ENCODE results near the gene SUN5.

Gene SUN5

DNA sequence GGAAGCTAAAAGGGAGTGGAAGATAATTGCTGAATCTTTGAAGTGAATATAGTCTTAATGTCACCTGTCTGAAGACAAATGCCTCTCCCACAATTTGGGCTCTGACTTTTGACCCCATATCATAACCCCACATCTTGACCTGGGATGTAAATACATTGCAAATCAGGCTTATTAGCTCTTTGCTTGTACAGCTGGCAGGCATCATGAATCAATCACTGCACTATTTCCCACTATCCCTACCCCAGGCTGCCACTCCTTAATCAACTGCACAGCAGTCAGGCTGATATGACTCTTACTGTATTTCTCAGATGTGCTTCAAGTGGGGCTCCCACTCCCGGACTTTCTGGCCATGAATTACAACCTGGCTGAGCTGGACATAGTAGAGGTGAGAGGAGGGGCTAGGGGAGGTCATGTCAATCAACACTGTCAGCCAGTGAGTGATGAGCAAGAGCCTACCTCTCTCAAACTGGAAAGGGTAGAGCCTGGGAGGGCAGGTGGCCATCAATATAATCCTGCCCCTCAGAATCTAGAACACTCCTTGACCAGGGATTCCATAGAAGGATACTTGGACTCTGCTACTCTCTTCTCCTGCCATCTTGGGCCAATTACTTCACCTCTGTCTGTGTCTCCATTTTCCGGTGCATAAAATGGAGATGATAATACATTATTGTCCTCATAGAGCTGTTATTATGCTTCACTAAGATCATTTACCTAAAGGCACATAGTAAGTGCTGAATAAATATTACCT lies 38.9 kb upstream of the SUN5 start:
- H3K27me3 ChIP-seq, result no peaks in the 10 kb centered on the region
- H3K36me3 ChIP-seq, result no peaks in the 10 kb centered on the region
- no peaks in the 10 kb centered on the region for H3K4me1 ChIP-seq (ENCODE audit: control insufficient read depth in 1 of 2, insufficient read depth in 1 of 2, low read depth in 1 of 2, low read length in 1 of 2)
- peaks cover 7% of the 10 kb centered on the region for H3K9me3 ChIP-seq
- no peak overlapping the region for H3K27ac ChIP-seq
- no peak overlapping the region for H3K4me3 ChIP-seq (ENCODE audit: low read depth in 1 of 2, low read length in 1 of 2)
- TF ChIP-seq, protein P1, sequence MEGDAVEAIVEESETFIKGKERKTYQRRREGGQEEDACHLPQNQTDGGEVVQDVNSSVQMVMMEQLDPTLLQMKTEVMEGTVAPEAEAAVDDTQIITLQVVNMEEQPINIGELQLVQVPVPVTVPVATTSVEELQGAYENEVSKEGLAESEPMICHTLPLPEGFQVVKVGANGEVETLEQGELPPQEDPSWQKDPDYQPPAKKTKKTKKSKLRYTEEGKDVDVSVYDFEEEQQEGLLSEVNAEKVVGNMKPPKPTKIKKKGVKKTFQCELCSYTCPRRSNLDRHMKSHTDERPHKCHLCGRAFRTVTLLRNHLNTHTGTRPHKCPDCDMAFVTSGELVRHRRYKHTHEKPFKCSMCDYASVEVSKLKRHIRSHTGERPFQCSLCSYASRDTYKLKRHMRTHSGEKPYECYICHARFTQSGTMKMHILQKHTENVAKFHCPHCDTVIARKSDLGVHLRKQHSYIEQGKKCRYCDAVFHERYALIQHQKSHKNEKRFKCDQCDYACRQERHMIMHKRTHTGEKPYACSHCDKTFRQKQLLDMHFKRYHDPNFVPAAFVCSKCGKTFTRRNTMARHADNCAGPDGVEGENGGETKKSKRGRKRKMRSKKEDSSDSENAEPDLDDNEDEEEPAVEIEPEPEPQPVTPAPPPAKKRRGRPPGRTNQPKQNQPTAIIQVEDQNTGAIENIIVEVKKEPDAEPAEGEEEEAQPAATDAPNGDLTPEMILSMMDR (IDR thresholded peaks at IDR 0.05), result no peak

DNA sequence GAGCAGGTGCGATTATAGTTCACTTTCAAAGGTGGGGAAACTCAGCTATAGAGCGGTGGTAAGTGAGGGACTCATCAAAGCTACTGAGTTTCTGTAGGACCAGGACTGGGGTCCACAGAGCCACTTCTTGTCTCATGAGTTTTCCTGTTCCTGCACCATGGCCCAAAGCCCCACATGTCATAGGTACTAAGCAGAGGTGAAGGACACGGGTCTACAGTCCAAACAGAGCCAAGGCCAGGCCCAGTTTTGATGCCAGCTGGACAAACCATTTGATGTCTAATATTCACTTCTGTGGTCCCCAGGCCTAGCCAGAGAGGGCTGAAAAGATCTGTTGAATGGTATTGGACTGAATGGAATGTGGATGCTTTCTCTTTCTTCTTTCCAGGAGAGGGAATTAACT lies 38.2 kb upstream of the SUN5 start:
- TF ChIP-seq, protein P1 (IDR thresholded peaks at IDR 0.05), result no peak
- H3K27me3 ChIP-seq, result no peaks in the 10 kb centered on the region
- H3K27ac ChIP-seq, result no peak overlapping the region
- no peaks in the 10 kb centered on the region for H3K36me3 ChIP-seq
- H3K4me3 ChIP-seq (ENCODE audit: low read depth in 1 of 2, low read length in 1 of 2), result no peak overlapping the region
- peaks cover 7% of the 10 kb centered on the region for H3K9me3 ChIP-seq
- no peaks in the 10 kb centered on the region for H3K4me1 ChIP-seq (ENCODE audit: control insufficient read depth in 1 of 2, insufficient read depth in 1 of 2, low read depth in 1 of 2, low read length in 1 of 2)

DNA sequence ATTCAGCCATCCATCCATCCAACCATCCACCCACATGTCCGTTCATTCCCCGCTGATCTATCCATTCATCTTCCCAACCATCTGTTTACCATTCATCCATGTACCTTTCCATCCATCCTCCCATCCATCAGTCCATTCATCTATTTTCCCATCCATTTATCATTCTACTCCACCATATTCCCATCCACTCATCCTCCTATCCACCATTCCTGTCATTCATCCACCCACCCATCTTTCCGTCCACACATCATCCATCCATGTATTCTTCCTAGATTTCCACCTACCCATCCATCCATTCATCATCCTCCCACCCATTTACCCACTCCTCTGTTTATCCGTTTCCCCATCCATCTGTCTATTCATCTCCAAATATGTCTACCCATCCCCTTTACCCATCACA lies 34.0 kb upstream of the SUN5 start:
- Histone ChIP-seq H3K9me3 (no peaks in the 10 kb centered on the region), H3K4me1 (ENCODE audit: control insufficient read depth in 1 of 2, insufficient read depth in 1 of 2, low read depth in 1 of 2, low read length in 1 of 2) (no peaks in the 10 kb centered on the region), H3K27me3 (no peaks in the 10 kb centered on the region), H3K27ac (no peak overlapping the region), H3K4me3 (ENCODE audit: low read depth in 1 of 2, low read length in 1 of 2) (no peak overlapping the region), H3K36me3 (no peaks in the 10 kb centered on the region)
- TF ChIP-seq, protein P1 (IDR thresholded peaks at IDR 0.05), result no peak

DNA sequence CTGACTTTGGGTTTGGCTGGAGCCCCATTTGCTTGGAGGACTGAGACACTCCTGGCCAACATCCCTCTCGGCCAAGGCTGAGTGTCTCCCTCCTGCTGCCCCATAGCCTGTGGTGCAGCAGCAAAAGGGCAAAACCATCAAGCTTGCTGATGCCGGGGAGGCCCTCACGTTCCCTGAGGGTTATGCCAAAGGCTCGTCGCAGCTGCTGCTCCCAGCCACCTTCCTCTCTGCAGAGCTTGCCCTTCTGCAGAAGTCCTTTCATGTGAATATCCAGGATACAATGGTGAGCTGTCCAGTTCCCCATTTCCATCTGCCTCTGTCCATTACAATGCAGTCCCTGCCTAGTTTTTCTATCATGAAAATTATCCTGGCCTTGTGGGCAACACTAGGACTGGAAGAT lies 33.2 kb upstream of the SUN5 start:
- Histone ChIP-seq H3K4me1 (ENCODE audit: control insufficient read depth in 1 of 2, insufficient read depth in 1 of 2, low read depth in 1 of 2, low read length in 1 of 2) (no peaks in the 10 kb centered on the region), H3K27ac (no peak overlapping the region), H3K27me3 (no peaks in the 10 kb centered on the region), H3K36me3 (no peaks in the 10 kb centered on the region), H3K4me3 (ENCODE audit: low read depth in 1 of 2, low read length in 1 of 2) (no peak overlapping the region), H3K9me3 (no peaks in the 10 kb centered on the region)
- TF ChIP-seq, protein P1 (IDR thresholded peaks at IDR 0.05), result no peak

DNA sequence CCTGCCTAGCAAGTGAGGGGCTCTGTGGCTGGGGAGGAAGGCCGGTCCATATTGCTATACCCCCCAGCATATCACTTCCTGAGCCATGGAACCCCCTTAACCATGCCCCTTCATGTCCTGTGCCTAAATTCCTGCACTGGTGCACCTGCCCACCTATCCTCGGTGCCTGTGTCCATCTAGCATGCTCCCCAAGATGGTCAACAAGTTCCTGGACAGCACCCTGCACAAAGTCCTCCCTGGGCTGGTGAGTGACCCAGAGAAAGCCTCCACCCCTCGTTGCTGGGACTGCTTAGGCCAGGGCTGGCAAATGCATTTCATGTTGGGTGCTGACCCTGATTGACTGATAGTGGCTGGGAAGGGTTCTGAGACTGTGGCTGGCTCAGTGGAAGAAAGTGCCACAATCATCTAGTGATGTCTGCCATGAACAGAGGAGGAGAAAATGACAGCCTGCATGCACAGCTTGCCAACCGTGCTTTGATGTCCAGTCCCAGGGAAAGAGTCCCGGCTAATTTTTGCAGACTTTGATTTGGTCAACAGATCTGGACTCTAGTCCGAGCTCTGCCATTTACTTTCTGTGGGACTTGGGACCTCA lies 30.8 kb upstream of the SUN5 start:
- Histone ChIP-seq H3K27ac (no peak overlapping the region), H3K4me3 (ENCODE audit: low read depth in 1 of 2, low read length in 1 of 2) (no peak overlapping the region), H3K4me1 (ENCODE audit: control insufficient read depth in 1 of 2, insufficient read depth in 1 of 2, low read depth in 1 of 2, low read length in 1 of 2) (no peaks in the 10 kb centered on the region), H3K27me3 (no peaks in the 10 kb centered on the region), H3K9me3 (no peaks in the 10 kb centered on the region), H3K36me3 (no peaks in the 10 kb centered on the region)
- TF ChIP-seq, protein P1 (IDR thresholded peaks at IDR 0.05), result no peak

Measured in neutrophil (primary cell).